GM12874 (cell line): ENCODE measurements around the gene SHISAL2B.

Experiments used
- TF ChIP-seq, protein P1 (sequence below): IDR thresholded peaks from 2 replicates; pipeline ENCODE4 v1.5.1; 2011; ENCODE audit warnings: low read depth, mild to moderate bottlenecking, control low read depth, low read length, moderate library complexity; ENCODE audit not compliant: insufficient read depth

Gene SHISAL2B

DNA sequence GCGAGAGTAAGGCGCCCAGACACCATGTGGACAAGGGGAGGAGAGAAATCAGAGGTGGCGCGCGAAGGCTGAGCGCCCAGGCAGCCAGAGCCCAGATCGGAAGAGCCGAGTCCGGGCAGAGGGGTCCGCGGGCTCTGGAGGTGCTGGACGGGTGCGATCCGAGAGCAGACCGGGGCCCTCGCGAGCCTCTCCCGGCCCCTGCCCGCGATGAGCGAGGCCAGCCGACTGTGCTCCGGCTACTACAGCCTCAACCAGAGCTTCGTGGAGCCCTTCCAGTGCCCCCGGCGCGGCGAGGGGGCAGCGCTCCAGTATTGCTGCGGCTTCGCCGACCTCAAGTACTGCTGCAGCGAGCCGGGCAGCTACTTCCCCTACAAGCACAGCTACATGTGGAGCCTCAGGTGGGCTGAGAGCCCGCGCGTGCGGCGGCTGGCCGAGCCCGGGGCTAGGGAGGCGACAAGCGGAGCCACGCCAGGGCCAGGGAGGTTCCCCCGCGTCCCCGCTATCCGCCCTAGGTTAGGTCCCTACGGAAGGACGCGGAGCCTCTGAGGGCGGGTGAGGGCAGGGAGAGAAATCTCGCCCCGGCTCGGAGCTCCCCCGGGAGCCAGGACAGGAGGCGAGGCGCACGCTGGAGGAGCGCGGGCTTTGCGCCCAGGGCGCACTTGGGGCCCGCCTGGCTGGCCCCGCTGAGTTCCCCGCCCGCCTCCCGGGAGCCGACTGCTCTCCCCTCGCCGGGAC lies at the start of gene SHISAL2B:
TSS of gene SHISAL2B (plus strand) at position 87 of the 735 bp plus-strand sequence. CDS start at position 208, 121 bp downstream.
- TF ChIP-seq, protein P1, sequence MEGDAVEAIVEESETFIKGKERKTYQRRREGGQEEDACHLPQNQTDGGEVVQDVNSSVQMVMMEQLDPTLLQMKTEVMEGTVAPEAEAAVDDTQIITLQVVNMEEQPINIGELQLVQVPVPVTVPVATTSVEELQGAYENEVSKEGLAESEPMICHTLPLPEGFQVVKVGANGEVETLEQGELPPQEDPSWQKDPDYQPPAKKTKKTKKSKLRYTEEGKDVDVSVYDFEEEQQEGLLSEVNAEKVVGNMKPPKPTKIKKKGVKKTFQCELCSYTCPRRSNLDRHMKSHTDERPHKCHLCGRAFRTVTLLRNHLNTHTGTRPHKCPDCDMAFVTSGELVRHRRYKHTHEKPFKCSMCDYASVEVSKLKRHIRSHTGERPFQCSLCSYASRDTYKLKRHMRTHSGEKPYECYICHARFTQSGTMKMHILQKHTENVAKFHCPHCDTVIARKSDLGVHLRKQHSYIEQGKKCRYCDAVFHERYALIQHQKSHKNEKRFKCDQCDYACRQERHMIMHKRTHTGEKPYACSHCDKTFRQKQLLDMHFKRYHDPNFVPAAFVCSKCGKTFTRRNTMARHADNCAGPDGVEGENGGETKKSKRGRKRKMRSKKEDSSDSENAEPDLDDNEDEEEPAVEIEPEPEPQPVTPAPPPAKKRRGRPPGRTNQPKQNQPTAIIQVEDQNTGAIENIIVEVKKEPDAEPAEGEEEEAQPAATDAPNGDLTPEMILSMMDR = no peak

DNA sequence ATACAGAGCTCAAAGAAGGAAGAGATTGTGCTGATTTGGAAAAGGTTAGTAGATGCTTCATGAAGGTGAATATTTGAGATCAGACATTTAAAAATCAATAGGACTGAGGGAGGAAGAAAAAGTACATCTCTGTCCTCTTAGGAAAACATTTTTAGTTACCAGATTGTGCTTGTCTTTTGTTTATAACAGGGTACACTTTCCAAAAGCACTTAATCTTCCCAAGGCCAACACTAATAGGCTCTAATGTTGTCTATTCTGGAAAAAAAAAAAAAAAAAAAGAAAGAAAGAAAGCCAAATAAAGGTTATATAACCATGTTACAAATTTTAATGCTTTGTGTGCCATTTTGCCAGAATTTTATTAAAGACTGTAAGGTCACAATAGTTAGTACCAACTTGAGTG lies 45.5 kb upstream of the SHISAL2B start:
- TF ChIP-seq, protein P1 = no peak

DNA sequence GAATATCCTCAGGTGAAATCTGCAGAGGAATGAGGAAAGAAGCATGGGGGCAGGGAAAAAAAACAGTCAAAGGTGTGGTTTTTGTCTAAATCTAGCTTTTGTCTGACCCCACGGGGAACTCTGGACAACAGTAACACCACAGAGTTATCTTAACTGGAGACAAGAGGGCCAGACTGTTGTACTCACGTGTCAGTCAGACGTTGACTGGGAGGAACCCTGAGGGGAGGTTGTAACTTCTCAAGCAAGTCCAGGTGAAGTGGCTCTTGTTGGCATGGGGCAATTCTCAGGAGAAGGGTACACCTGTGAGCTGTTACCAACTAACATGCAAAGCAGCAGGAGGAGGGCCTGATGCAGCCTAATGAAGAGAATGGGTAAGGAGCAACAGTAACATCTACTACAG lies 44.1 kb upstream of the SHISAL2B start:
- TF ChIP-seq, protein P1 = no peak

DNA sequence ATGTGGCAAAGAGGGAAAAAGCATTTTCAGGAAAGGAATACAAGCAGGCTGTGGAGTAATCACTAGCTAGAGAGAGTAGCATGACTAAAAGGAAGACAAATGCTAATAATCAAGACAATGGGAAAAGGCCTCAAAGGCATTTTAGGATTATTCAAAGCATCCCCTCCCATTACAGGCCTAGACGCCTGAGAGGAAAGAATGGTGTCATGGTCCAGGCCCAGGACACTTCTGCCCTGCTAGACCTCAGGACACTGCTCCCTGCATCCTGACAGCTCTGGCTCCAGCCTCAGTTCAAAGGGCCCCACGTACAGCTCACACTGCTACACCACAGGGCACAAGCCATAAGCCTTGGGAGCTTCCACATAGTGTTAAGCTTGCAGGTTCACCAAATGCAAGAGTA lies 40.8 kb upstream of the SHISAL2B start:
- TF ChIP-seq, protein P1 = no peak

DNA sequence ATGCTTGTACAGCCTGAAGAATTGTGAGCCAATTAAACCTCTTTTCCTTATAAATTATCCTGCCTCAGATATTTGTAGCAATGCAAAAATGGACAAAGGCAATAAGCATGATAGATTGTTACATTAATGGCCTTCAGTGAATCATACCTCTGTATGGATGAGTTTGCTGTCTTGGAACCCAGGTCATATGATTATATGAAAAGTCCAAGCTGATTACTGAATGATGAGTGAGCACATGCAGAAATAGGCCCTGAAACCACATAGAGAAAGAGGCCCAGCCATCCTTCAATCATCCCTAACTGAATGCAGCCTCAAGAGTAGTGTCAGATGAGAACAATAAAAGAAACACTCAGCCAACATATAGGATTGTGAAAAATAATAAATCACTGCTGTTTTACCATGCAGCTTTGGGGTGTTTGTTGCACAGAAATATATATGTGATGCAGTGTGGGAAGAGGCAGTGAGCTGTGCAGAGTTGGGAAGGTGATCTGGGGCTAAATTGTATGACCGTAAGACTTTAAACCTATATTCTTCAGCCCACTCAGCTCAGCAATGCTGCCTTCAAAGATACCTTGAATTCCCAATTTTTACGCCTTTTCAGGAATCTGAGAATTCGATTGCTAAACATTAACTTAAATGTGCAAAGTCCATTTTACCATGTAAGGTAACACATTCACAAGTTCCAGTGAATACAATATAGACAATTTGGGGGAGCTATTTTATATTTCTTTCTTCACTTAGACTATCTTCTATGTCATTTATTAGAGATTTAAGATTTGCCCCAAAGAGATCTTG lies 36.3 kb upstream of the SHISAL2B start:
- TF ChIP-seq, protein P1 = no peak

DNA sequence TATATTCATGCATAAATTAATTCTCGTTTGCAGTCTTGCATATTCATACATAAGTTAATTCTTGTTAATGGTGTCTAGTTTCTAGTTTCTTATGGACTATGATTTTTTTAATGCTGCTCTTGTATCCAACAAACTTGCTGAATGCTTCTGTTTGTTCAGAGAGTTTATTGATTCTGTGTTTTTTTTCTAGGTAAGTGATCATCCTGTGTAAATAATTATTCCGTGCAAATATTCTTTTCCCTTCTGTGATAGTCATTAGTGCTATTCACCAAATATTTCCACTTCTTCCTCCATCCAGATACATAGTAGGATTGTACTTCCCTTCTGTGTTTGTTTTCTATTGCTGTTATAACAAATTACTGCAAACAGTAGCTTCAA lies 35.8 kb upstream of the SHISAL2B start:
- TF ChIP-seq, protein P1 = no peak

DNA sequence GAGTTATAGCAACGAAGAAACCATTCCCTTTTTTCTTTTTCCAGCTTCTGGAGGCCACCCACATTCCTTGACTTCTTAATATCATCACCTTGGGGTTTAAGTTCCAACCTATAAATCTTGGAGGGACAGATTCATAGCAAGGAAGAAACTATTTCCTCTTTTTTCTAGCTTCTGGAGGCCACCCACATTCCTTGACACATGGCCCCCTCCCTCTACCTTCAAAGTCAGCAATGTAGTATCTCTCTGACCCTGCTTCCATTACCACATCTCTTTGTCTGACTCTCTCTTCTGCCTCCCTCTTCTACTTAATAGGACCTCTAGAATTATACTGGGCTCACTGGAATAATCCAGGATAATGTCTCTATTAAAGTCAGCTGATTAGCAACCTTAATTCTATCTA lies 34.7 kb upstream of the SHISAL2B start:
- TF ChIP-seq, protein P1 = no peak
